Measurements from ENCODE around the gene STOM. TPM values are rescaled to one million over a fixed set of nuclear protein-coding genes. Genes with fewer than 3 reads are reported as not detected.

Gene STOM
- total and polyA plus RNA-seq, 2 of the 8 experiments (the other 6 are each of a cell fraction or from before 2014, with no cell fraction given), result 25.2 to 60.4 TPM

DNA sequence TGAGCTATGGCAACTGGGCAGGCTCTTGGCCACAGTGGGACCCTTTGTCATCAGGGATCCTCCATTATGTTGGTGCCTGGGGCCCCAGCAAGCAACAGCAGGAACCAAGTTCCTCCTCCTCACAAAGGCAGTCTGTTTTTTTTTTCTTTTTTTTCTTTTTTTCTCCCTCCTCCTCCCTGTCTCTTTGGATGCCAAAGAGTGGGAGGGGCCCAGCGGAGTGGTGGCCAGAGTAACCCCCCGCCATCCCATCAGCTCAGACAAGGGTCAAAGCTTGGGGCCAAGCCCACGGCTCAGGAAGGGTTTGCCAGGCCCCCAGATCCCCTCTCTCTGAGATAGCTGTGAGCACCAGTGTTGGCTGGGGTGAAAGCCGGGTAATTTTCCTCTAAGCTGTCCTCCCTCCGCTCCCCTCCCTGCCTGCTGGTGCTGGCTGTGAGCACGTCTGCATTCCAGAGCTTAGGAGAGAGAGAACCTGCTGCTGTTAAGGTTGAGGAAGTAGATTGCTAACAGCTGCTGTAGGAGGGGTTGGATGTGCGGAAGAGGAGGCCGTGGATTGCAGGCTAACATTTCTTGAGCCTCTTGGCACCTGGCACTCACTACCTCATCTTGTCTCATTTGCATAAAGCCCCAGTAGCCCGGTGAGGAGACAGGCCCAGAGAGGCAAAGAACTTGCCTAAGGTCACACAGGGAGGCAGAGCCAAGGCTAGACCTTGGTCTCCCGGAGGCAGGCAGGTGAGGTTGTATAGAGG, 80.9 kb downstream of the STOM start (continued):
- TF ChIP-seq RFX5 (IDR thresholded peaks at IDR 0.05; ENCODE audit: borderline replicate concordance, low read depth, low read length) (no peak), KDM4A (IDR thresholded peaks at IDR 0.05; ENCODE audit: low read depth, low read length, severe bottlenecking) (no peak), RXRA (IDR thresholded peaks at IDR 0.05; ENCODE audit: insufficient read depth, low read depth, low read length) (no peak), SP1 (IDR thresholded peaks at IDR 0.05; ENCODE audit: low read depth, low read length) (0 out of 2 replicates have a peak, but pooled peaks have one; percentile 41), NANOG (IDR thresholded peaks at IDR 0.05; ENCODE audit: insufficient read depth, low read depth, low read length, poor library complexity, severe bottlenecking) (no peak), TEAD4 (IDR thresholded peaks at IDR 0.05; ENCODE audit: low read depth, low read length) (peak; percentile 92), BCL11A (IDR thresholded peaks at IDR 0.05; ENCODE audit: low read depth in 2 of 2, low read length in 2 of 2) (no peak), SIN3A (conservative IDR thresholded peaks at IDR 0.05 in 1 of 2, IDR thresholded peaks at IDR 0.05 in 1 of 2; ENCODE audit: low read depth in 1 of 2, low read length in 2 of 2) (peak in 1 of 2 experiments; percentile 33; a peak in 1 of 4 replicates), CHD2 (IDR thresholded peaks at IDR 0.05; ENCODE audit: low read length) (no peak), CHD1 (IDR thresholded peaks at IDR 0.05; ENCODE audit: low read depth, low read length) (no peak), POLR2AphosphoS5 (IDR thresholded peaks at IDR 0.05; ENCODE audit: low read depth, low read length) (no peak; the same call in 1 of the 2 replicates)

Other genes with a start within 250 kb of the STOM start
- 41.6 and 44.8 TPM in 2 replicates for gene RAB14, start 168.4 kb downstream of the STOM start, total RNA-seq (2021; fragmentation: NEBNext Ultra II Directional; extraction: Animal tissue kit (Norgen Biotek cat#: 25700))
- gene RAB14, start 168.4 kb downstream of the STOM start, polyA plus RNA-seq (2011; rRNA removed), result 6.0 and 9.1 TPM in 2 replicates
- 49.7 and 52.3 TPM in 2 replicates for gene GSN, start 102.1 kb downstream of the STOM start, total RNA-seq (2021; fragmentation: NEBNext Ultra II Directional; extraction: Animal tissue kit (Norgen Biotek cat#: 25700))
- gene GSN, start 102.1 kb downstream of the STOM start, polyA plus RNA-seq (2011; rRNA removed), result 94.5 and 107 TPM in 2 replicates
- not detected in 2 replicates for gene GGTA1, start 129.6 kb upstream of the STOM start, total RNA-seq (2021; fragmentation: NEBNext Ultra II Directional; extraction: Animal tissue kit (Norgen Biotek cat#: 25700))
- not detected in 2 replicates for gene GGTA1, start 129.6 kb upstream of the STOM start, polyA plus RNA-seq (2011; rRNA removed)